WTC11 (cell line): Measurements from ENCODE around the gene PLIN5. TPM values are rescaled to one million over a fixed set of nuclear protein-coding genes. Genes with fewer than 3 reads are reported as not detected.

Source experiments
- ATAC-seq: fragments of 200-7000 bp; cut with Tn5 transposase; 2 replicates; pipeline ENCODE4 v1.10.0; 2021; ENCODE audit warnings: mild to moderate bottlenecking, moderate library complexity
- CTCF ChIA-PET: fragments of 300-600 bp; sonication (Branson Sonifier 250); formaldehyde crosslinking; loops from one replicate; lab custom pipeline; 2021; ENCODE audit warnings: antibody characterized with exemption; lab: Charles Lee
- POLR2A ChIA-PET: fragments of 350-600 bp; sonication (Branson Sonifier 250); formaldehyde crosslinking; loops from one replicate; lab custom pipeline; 2021; ENCODE audit warnings: antibody characterized with exemption; lab: Charles Lee
- DNase-seq: peaks from one replicate; pipeline ENCODE4 v3.0.0; 2021; ENCODE audit warnings: low spot score
- H3K27ac Mint-ChIP-seq: 2 replicates; pipeline ENCODE4 v1.8.0; 2021; ENCODE audit warnings: mixed read lengths
- H3K27me3 Mint-ChIP-seq: 2 replicates; pipeline ENCODE4 v1.8.0; 2021; ENCODE audit warnings: low read depth, mild to moderate bottlenecking, moderate library complexity, mixed read lengths
- H3K36me3 Mint-ChIP-seq: 2 replicates; pipeline ENCODE4 v1.8.0; 2021; ENCODE audit warnings: mixed read lengths
- H3K4me1 Mint-ChIP-seq: 2 replicates; pipeline ENCODE4 v1.8.0; 2022; ENCODE audit warnings: mixed read lengths
- H3K4me3 Mint-ChIP-seq: 2 replicates; pipeline ENCODE4 v1.8.0; 2021; ENCODE audit warnings: mild to moderate bottlenecking, moderate library complexity, mixed read lengths
- H3K9me3 Mint-ChIP-seq: 2 replicates; pipeline ENCODE4 v1.8.0; 2021; ENCODE audit warnings: mixed read lengths
- AFF4 ChIP-seq: sonication (generic); formaldehyde crosslinking; IDR thresholded peaks from 2 replicates; pipeline ENCODE4 v1.8.1; 2023; ENCODE audit warnings: mild to moderate bottlenecking, missing genetic modification reagents, borderline replicate concordance
- CBFB ChIP-seq: sonication (generic); formaldehyde crosslinking; IDR thresholded peaks from 2 replicates; pipeline ENCODE4 v1.8.1; 2022; ENCODE audit warnings: mild to moderate bottlenecking, low read depth, missing genetic modification reagents
- CREM ChIP-seq: sonication (generic); formaldehyde crosslinking; IDR thresholded peaks from 2 replicates; pipeline ENCODE4 v1.8.1; 2022; ENCODE audit warnings: mild to moderate bottlenecking, missing genetic modification reagents, moderate library complexity
- EMX1 ChIP-seq: fragments of 250-450 bp; sonication (Bioruptor Pico); IDR thresholded peaks from 2 replicates; pipeline ENCODE4 v1.8.0; 2021; ENCODE audit warnings: mild to moderate bottlenecking
- GTF2I ChIP-seq: fragments of 250-450 bp; sonication (Bioruptor Pico); conservative IDR thresholded peaks from 2 replicates; pipeline ENCODE4 v1.4.0; 2021; ENCODE audit warnings: mild to moderate bottlenecking
- HMGA2 ChIP-seq: fragments of 250-450 bp; sonication (Bioruptor Pico); IDR thresholded peaks from 2 replicates; pipeline ENCODE4 v1.4.0; 2021; ENCODE audit warnings: mild to moderate bottlenecking, moderate library complexity
- IRF1 ChIP-seq: sonication (generic); formaldehyde crosslinking; IDR thresholded peaks from 2 replicates; pipeline ENCODE4 v1.8.0; 2023; ENCODE audit warnings: missing genetic modification reagents
- IRF2 ChIP-seq: sonication (generic); formaldehyde crosslinking; IDR thresholded peaks from 2 replicates; pipeline ENCODE4 v1.8.0; 2022; ENCODE audit warnings: low read depth, missing genetic modification reagents, borderline replicate concordance
- NFE2L1 ChIP-seq: sonication (generic); formaldehyde crosslinking; IDR thresholded peaks from 2 replicates; pipeline ENCODE4 v1.8.1; 2023; ENCODE audit warnings: missing genetic modification reagents
- OVOL2 ChIP-seq: fragments of 250-450 bp; sonication (Bioruptor Pico); IDR thresholded peaks from 2 replicates; pipeline ENCODE4 v1.9.0; 2021; ENCODE audit warnings: mild to moderate bottlenecking, borderline replicate concordance
- PRDM15 ChIP-seq: sonication (generic); formaldehyde crosslinking; IDR thresholded peaks from 2 replicates; pipeline ENCODE4 v1.8.0; 2022; ENCODE audit warnings: missing genetic modification reagents
- RELA ChIP-seq: sonication (generic); formaldehyde crosslinking; IDR thresholded peaks from 2 replicates; pipeline ENCODE4 v1.8.1; 2022; ENCODE audit warnings: missing genetic modification reagents, mild to moderate bottlenecking, borderline replicate concordance
- SMAD3 ChIP-seq: sonication (generic); formaldehyde crosslinking; IDR thresholded peaks from 2 replicates; pipeline ENCODE4 v1.8.0; 2022; ENCODE audit warnings: missing genetic modification reagents, mild to moderate bottlenecking, borderline replicate concordance
- SP1 ChIP-seq: sonication (generic); formaldehyde crosslinking; conservative IDR thresholded peaks from 2 replicates; pipeline ENCODE4 v1.8.1; 2022; ENCODE audit warnings: missing genetic modification reagents
- TP53 ChIP-seq: sonication (generic); formaldehyde crosslinking; IDR thresholded peaks from 2 replicates; pipeline ENCODE4 v1.8.1; 2023; ENCODE audit warnings: mild to moderate bottlenecking, missing genetic modification reagents
- total RNA-seq: library from RNA; stranded (reverse); gene quantifications from 3 replicates; pipeline ENCODE4 v1.2.3, GENCODE V29; 2021
- TF ChIP-seq, protein P1 (sequence below): sonication (generic); formaldehyde crosslinking; IDR thresholded peaks from 2 replicates; pipeline ENCODE4 v1.8.0; 2022; ENCODE audit warnings: mild to moderate bottlenecking, missing genetic modification reagents
- TF ChIP-seq, protein P2 (sequence below): sonication (generic); formaldehyde crosslinking; IDR thresholded peaks from 2 replicates; pipeline ENCODE4 v1.8.0; 2022; ENCODE audit warnings: mild to moderate bottlenecking, missing genetic modification reagents

The PLIN5 gene
- total RNA-seq, 1 experiment from 2014 or later, result 3.9 TPM

GRCh38 chr19:4515732-4516131 lies 19.3 kb downstream of the PLIN5 start (continued):
- TF ChIP-seq AFF4 (CRISPR knock-in tag), result no peak
- no peak for TF ChIP-seq TP53 (CRISPR knock-in tag)
- no peak for TF ChIP-seq CREM (CRISPR knock-in tag)
- no peak for TF ChIP-seq PRDM15 (CRISPR knock-in tag)
- no peak for TF ChIP-seq IRF1 (CRISPR knock-in tag)
- TF ChIP-seq SP1, result no peak

DNA sequence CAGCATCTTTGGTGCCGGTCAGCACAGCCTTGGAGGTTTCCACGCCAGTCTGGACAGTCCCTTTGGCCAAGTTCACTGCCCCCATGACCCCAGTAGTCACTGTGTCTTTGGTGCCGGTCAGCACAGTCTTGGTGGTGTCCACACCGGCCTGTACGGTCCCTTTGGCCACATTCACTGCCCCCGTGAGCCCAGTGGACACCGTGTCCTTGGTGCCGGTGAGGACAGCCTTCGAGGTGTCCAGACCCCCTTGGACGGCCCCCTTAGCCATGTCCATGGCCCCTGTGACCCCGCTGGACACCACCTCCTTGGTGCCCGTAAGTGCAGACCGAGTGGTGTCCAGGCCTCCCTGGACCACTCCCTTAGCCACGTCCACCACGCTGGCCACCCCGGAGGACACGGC lies 21.8 kb downstream of the PLIN5 start:
- CTCF ChIA-PET, result interaction anchor here (5.4 kb wide), 1 partner anchor 12 kb away, joined by 63 read pairs; no protein-coding TSS in a partner anchor
- H3K9me3 Mint-ChIP-seq, result no peaks in the 10 kb centered on the region
- peaks cover 85% of the 10 kb centered on the region for H3K27me3 Mint-ChIP-seq
- no peak overlapping the region for H3K27ac Mint-ChIP-seq
- TF ChIP-seq TP53 (CRISPR knock-in tag) (no peak), HMGA2 (CRISPR knock-in tag) (no peak), NFE2L1 (CRISPR knock-in tag) (no peak), SP1 (no peak), GTF2I (CRISPR knock-in tag) (no peak), IRF2 (CRISPR knock-in tag) (no peak), EMX1 (CRISPR knock-in tag) (no peak), SMAD3 (no peak), RELA (CRISPR knock-in tag) (no peak), OVOL2 (CRISPR knock-in tag) (no peak), CBFB (CRISPR knock-in tag) (no peak)
- TF ChIP-seq, protein P1, sequence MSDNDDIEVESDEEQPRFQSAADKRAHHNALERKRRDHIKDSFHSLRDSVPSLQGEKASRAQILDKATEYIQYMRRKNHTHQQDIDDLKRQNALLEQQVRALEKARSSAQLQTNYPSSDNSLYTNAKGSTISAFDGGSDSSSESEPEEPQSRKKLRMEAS (CRISPR knock-in tag), result no peak
- TF ChIP-seq, protein P2, sequence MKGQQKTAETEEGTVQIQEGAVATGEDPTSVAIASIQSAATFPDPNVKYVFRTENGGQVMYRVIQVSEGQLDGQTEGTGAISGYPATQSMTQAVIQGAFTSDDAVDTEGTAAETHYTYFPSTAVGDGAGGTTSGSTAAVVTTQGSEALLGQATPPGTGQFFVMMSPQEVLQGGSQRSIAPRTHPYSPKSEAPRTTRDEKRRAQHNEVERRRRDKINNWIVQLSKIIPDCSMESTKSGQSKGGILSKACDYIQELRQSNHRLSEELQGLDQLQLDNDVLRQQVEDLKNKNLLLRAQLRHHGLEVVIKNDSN (CRISPR knock-in tag), result no peak
- TF ChIP-seq, all 79 proteins: peak for 0
- no peak for DNase-seq
- Mint-ChIP-seq H3K4me1 (no peaks in the 10 kb centered on the region), H3K36me3 (no peaks in the 10 kb centered on the region), H3K4me3 (no peak overlapping the region)
- ATAC-seq, result no peak
- POLR2A ChIA-PET, result no interaction called here
